NCI-H526 treated with DMSO at 0.1 percent for 48 hours (cell line): ENCODE data around the gene SYK.

Source experiments
- DNase-seq: peaks from one replicate; lab custom pipeline; 2025; lab: John Stamatoyannopoulos, UW

SYK gene

GRCh38 chr9:90851444-90851843 is 49.8 kb downstream of the SYK start:
- DNase-seq = no peak

- DNase-seq = no peak
Observed at GRCh38 chr9:90853945-90854344, 52.3 kb downstream of the SYK start.

- no peak for DNase-seq
Observed at GRCh38 chr9:90854637-90855175, 53.1 kb downstream of the SYK start.

DNA sequence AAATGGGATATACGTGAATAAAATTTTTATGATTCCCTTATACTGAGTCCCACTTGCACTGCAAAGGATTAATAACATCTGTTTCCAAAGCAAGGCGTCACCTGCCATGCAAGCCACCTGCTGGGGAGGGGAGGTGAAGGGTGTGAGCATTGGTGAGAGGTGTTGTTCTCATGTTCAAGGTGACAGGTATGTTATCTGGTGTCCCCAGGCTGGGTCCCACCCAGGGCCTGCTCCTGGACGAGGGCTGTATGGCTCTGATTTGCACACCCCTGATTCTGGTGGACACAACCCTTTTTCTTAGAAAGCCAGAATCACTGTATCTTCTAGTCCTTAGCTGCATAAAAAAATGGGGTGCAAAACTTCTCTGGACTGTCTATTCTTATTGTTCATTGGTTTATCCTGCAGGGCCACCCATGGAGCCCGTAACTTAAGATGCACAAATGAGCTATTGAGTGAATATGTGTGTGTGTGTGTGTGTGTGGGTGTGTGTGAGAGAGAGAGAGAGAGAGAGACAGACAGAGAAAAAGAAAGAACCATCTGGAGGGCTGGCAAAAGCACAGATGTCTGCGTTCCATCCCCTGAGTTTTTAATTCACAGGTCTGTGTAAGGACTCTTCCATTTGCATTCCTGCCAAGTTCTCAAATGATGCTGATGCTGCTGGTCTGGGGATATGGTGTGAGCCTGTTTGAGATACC is 53.7 kb downstream of the SYK start:
- no peak for DNase-seq

DNA sequence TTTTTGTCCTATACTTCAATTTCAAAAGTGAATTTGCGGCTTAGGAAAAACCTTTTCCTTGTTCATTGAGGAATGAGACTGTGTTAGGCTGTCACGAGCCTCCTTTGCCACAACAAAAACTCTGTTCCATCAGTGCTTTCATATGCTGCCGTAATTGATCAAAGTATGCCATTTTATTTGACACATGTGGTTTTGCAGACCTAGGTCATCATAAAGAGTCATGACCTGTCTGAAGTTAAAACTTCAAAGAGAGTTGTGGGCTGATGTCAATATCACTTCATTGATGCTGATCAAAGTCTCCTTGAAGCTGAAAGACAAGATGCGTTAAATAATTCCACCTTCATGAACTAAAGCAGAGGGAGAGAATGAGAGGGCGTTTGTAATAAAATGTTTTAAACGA is 55.5 kb downstream of the SYK start:
- DNase-seq = no peak

DNA sequence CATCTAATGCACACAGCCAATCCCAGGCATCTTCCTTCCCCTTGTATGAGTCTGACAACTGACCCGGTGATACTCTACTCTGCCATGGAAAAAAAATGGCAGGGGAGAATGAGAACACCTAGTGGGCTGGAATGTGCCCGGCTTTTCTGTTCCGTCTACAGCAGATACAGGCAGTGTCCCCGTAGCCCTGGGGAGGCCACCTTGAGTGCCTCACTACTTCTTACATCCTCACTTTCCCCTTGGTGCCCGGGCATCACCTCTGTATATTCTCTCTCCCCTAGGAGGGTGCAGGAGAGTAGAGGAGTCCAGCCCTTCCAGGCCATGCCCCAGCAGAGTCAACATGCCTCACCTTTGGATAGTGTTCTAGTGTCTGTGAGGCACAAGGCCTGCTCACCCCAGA is 56.2 kb downstream of the SYK start:
- no peak for DNase-seq

DNA sequence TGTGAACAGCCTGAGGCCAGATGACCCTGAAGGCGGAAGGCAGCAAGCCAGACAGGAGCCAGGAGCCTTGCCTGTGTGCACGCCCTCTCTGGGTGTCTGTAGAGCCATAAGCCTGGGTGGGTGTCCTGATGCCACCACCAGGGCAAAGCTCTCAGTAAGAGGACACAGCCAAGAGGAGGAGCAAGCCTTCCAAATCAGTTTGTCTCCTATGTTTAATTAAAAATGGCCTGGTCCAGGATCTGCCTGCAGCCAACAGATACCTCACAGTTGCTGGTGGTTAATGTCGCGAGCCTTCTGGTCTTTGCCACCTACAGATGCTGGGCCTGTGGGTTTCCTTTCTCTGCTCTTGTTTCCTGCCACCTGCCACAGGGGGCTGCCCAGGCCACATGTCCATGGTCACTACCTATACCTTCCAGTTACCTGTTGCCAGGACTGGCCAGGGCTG is 56.9 kb downstream of the SYK start:
- DNase-seq = no peak

GRCh38 chr9:90860382-90860781 is 58.8 kb downstream of the SYK start:
- DNase-seq = no peak

DNA sequence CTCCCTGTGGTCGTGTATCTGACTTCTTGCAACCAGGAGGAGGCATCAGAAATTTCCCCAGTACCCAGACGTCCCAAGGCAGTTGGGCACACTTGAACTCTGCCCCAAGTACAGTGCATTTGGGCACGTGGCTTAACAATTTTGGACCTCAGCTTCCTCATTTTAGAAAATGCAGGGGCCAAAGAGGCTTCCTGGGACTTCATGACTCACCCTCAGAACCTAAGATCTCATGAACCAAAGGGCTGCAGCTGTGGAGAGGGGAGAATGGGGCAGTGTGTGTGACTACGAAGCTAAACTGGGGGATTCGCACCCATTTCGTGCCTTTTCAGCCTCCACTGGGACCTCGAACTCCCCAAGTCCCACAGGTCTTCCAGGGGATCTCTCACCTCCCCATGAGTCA is 59.2 kb downstream of the SYK start:
- DNase-seq = no peak

DNA sequence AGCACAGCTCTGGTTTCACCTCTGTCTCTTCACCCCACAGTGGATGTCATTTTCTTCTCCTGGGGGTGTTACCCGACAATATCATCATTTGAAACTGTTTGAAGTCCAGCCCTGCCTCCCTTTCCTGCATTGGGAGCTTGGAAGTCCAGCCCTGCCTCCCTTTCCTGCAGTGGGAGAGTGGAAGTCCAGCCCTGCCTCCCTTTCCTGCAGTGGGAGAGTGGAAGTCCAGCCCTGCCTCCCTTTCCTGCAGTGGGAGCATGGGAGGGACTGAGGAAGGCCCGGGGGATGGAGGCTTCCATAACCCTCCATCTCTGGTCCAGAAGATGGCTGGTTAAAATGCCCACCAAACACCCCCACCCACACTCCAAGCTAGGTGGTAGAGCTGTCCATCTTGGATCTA is 59.8 kb downstream of the SYK start:
- no peak for DNase-seq

GRCh38 chr9:90861826-90862740 is 60.5 kb downstream of the SYK start:
- DNase-seq = no peak

DNA sequence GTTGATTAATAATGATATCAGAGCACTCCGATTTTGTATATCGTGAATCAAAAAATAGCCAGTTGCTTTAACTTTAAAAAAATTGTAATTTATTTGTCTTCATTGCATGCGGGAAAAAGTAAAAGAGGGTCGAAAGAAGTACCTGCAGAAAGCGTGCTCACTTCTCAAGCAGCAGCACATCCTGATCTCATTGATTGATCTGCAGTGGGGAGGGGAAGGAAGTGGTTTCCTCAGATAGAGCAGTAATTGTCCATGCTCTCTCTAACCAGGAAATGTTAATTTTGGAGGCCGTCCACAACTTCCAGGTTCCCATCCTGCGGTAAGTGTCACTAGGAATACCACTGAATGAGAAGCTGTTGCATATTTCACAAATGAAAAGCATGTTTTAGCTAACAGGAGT is 63.2 kb downstream of the SYK start:
- no peak for DNase-seq

DNA sequence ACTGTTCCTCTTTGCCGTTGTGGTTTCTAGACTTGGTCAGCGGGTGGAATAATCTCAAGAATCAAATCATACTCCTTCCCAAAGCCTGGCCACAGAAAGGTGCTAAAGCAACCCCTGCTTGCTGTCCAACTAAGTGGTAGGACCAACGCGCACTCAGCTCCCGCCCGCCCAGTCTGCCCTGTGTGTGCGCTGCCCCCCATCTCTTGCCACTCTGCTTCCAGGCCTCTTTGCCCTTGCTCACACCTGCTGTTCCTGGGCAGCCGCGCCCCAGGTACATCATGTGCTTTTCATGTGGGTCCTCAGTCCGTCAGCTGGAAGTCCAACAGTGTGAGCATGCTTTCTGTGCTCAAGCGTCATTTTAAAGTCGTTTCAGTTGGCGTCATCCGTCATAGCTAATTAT is 65.5 kb downstream of the SYK start:
- no peak for DNase-seq

GRCh38 chr9:90868555-90868954 is 66.9 kb downstream of the SYK start:
- DNase-seq = no peak

GRCh38 chr9:90869361-90869760 is 67.7 kb downstream of the SYK start:
- no peak for DNase-seq

DNA sequence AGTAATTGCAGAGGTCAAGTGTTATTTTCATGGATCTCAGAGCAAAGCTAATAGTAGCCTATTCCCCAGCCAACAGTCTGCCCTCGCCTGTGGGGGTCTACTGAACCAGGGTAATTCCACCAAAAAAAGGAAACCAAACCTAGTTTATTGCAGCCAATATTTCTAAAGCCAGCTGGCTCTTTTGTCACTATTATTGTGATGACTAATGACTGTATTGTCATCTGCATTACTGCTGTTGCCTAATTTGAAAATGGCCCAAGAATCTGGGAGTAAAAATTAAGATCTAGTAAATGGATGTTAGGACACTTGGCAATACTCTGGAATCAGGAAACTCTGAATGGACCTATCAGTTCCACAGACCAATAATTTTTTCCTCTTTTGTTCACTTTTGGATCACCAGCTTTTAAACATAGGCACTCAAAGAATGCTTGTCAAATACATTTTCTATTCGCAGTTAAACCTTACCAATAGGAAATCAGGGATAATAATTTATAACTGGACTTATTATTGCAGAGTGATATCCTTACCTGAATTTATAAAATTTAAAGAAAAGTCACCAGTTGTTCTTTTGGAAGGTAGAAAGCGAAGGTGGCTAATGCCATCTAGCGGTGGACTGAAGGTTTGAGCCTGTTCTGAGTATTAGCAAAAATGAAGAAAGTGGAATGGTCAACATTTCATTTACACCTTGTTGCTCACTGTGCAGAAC is 69.2 kb downstream of the SYK start:
- no peak for DNase-seq

- no peak for DNase-seq
Observed at GRCh38 chr9:90871327-90871935, 69.8 kb downstream of the SYK start.

DNA sequence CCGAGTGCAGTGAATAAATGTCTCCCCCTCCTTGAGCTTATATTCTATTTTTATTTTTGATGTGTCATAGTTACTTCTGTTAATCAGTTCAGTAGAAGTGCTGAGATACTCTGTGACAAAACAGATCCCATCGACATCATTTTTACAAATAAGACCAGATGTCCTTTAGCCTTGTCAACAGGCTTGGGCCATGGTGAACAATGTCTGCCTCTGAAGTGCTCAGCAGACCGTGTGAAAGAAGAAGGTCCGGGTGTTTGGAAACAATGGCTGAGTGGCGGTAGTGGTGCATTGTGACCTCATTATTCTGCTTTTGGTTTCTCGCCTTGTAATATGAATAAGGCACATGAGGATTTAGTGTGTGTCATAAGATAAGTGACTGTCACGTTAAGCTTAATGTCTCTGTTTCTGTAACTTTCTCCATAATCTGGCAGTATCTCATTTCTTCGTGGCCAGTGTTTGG is 71.2 kb downstream of the SYK start:
- no peak for DNase-seq

DNA sequence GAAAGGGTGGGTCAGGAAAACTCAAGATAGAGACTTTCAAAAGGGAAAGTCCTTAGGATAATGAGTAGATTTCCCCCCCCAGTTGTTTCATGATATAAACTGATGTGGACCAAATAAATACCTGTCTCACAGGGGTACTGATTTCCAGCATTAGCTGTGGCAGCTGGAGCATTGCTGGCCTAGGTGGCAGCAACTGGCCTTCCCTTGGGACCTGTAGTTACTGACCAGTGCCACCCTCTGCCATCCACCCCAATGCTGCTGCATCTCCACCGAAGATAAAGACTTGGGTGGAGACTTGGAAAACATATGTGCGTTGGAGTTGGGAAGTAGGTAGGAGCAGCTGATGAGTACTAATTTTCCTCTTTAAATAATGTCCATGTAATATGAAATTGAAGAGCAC is 71.8 kb downstream of the SYK start:
- no peak for DNase-seq

GRCh38 chr9:90874194-90874593 is 72.6 kb downstream of the SYK start:
- no peak for DNase-seq

GRCh38 chr9:90878562-90878961 is 76.9 kb downstream of the SYK start:
- DNase-seq = no peak

DNA sequence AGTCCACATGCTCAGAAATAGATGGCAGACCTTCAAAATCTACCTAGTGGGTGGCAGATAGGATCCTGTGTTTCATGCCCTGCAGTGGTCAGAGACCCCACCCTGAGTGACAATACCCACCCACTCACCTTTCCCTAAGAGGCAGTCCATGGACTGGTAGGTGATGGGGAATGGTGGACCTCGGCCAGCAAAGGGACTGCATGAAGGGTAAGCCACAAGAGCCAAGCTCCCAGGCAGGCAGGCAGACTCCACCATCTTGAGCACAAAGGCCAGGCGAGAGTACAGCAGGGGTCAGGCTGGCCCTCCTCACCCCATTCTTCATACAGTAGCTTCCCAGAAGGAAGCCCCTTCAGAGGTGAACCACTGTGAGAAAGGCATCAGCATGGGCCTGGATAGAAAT is 78.4 kb downstream of the SYK start:
- no peak for DNase-seq
